NB4 (cell line): Measurements from ENCODE around the gene CYP46A1.

Source experiments
- CTCF ChIP-seq: IDR thresholded peaks from one replicate; pipeline ENCODE4 v1.5.1; 2012; ENCODE audit warnings: low read depth, low read length
- POLR2A ChIP-seq: IDR thresholded peaks from 2 replicates; pipeline ENCODE4 v1.6.1; 2011; ENCODE audit warnings: mild to moderate bottlenecking; ENCODE audit not compliant: insufficient read length; ENCODE audit errors: extremely low read depth
- TF ChIP-seq, protein P1 (sequence below): IDR thresholded peaks from 2 replicates; pipeline ENCODE4 v1.6.1; 2011; ENCODE audit warnings: low read depth, low read length

GRCh38 chr14:99728231-99728920 lies 44.3 kb downstream of the CYP46A1 start:
- TF ChIP-seq, protein P1, sequence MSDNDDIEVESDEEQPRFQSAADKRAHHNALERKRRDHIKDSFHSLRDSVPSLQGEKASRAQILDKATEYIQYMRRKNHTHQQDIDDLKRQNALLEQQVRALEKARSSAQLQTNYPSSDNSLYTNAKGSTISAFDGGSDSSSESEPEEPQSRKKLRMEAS, result no peak
- TF ChIP-seq POLR2A (no peak), CTCF (no peak)
